ENCODE data around the gene HOXC11.

The HOXC11 gene

GRCh38 chr12:53937596-53938325, 35.2 kb upstream of the HOXC11 start:
- DNase-seq (ENCODE audit: low read depth) = no peak
- no peak overlapping the region for H3K4me3 ChIP-seq (ENCODE audit: low read depth, low read length)
- in situ Hi-C loops (cut with HindIII; ENCODE audit: low sequenced_read_pairs) = no loop called here
- no peak for TF ChIP-seq CTCF (IDR thresholded peaks at IDR 0.05; ENCODE audit: low read depth, low read length, missing control alignments)

GRCh38 chr12:53938326-53939140, 34.4 kb upstream of the HOXC11 start, which contains the start of gene HOXC13:
TSS of gene HOXC13 (plus strand) at chr12:53938831. CDS start at chr12:53938907, 76 bp downstream.
- in situ Hi-C loops (cut with HindIII; ENCODE audit: low sequenced_read_pairs) = no loop called here
- no peak for DNase-seq (ENCODE audit: low read depth)
- H3K4me3 ChIP-seq (ENCODE audit: low read depth, low read length) = no peak within 1 kb of the TSS
- TF ChIP-seq CTCF (IDR thresholded peaks at IDR 0.05; ENCODE audit: low read depth, low read length, missing control alignments) = no peak

- in situ Hi-C loops (cut with HindIII; ENCODE audit: low sequenced_read_pairs) = no loop called here
- no peak for TF ChIP-seq CTCF (IDR thresholded peaks at IDR 0.05; ENCODE audit: low read depth, low read length, missing control alignments)
- no peak overlapping the region for H3K4me3 ChIP-seq (ENCODE audit: low read depth, low read length)
- DNase-seq (ENCODE audit: low read depth) = no peak
Observed at GRCh38 chr12:53939141-53940108, 33.5 kb upstream of the HOXC11 start.

- no peak for DNase-seq (ENCODE audit: low read depth)
- H3K4me3 ChIP-seq (ENCODE audit: low read depth, low read length) = no peak overlapping the region
- TF ChIP-seq CTCF (IDR thresholded peaks at IDR 0.05; ENCODE audit: low read depth, low read length, missing control alignments) = no peak
- in situ Hi-C loops (cut with HindIII; ENCODE audit: low sequenced_read_pairs) = no loop called here
Observed at GRCh38 chr12:53940443-53941014, 32.4 kb upstream of the HOXC11 start.

GRCh38 chr12:53941187-53941586, 31.7 kb upstream of the HOXC11 start:
- TF ChIP-seq CTCF (IDR thresholded peaks at IDR 0.05; ENCODE audit: low read depth, low read length, missing control alignments) = no peak
- H3K4me3 ChIP-seq (ENCODE audit: low read depth, low read length) = no peak overlapping the region
- DNase-seq (ENCODE audit: low read depth) = no peak
- in situ Hi-C loops (cut with HindIII; ENCODE audit: low sequenced_read_pairs) = no loop called here

Data from astrocyte of the cerebellum (primary cell).